ENCODE results near the gene ZNF330. TPM values are rescaled to one million over a fixed set of nuclear protein-coding genes. Genes with fewer than 3 reads are reported as not detected.

The ZNF330 gene
- total RNA-seq, result 25.2 and 29.0 TPM in 2 replicates

GRCh38 chr4:141220691-141221659 is at the start of gene ZNF330:
ZNF330 (plus strand) TSS chr4:141220895; CDS start chr4:141222372, 1,477 bp downstream.

Other genes with a start within 250 kb of the ZNF330 start
- gene RNF150, start 87.4 kb upstream of the ZNF330 start, total RNA-seq, result 0.13 and 0.22 TPM in 2 replicates